PC-3 (cell line): ENCODE measurements around the gene PEX16. TPM values are rescaled to one million over a fixed set of nuclear protein-coding genes. Genes with fewer than 3 reads are reported as not detected.

Experiments used
- ATAC-seq: fragments of 200-7000 bp; cut with Tn5 transposase; 2 replicates; pipeline ENCODE4 v1.9.1; 2020; ENCODE audit warnings: mild to moderate bottlenecking, moderate library complexity
- BruUV-seq: library from RNA; stranded (reverse); fragments of 400-500 nt; replicated peaks from 2 replicates; lab custom pipeline; 2021; lab: Mats Ljungman, UMichigan
- CTCF ChIA-PET: fragments of 300-600 bp; sonication (Branson Sonifier 250); formaldehyde crosslinking; loops from one replicate; lab custom pipeline; 2022; ENCODE audit warnings: antibody characterized with exemption; lab: Charles Lee
- POLR2A ChIA-PET: fragments of 300-600 bp; sonication (Branson Sonifier 250); formaldehyde crosslinking; loops from one replicate; lab custom pipeline; 2022; ENCODE audit warnings: antibody characterized with exemption; ENCODE audit not compliant: unreplicated experiment; lab: Charles Lee
- DNase-seq: peaks from one replicate; pipeline ENCODE4 v3.0.0-alpha.2; 2015
- H2AFZ ChIP-seq: fragments of 300-600 bp; sonication (generic); 2 replicates; pipeline ENCODE4 v1.6.0; 2016; ENCODE audit warnings: antibody characterized with exemption, low read length
- H3F3A ChIP-seq: fragments of 300-600 bp; sonication (generic); one replicate; pipeline ENCODE4 v1.6.0; 2017; ENCODE audit warnings: antibody characterized with exemption, low read length, control low read depth, mild to moderate bottlenecking; ENCODE audit not compliant: unreplicated experiment
- H3K27ac ChIP-seq: fragments of 300-600 bp; sonication (generic); 2 replicates; pipeline ENCODE4 v1.5.1; 2016; ENCODE audit warnings: mild to moderate bottlenecking, low read length
- H3K27me3 ChIP-seq: fragments of 300-600 bp; sonication (generic); 2 replicates; pipeline ENCODE4 v1.6.1; 2016; ENCODE audit warnings: low read length, mixed read lengths
- H3K36me3 ChIP-seq: fragments of 300-600 bp; sonication (generic); 2 replicates; pipeline ENCODE4 v1.6.1; 2016; ENCODE audit warnings: low read depth, mixed run types, low read length, mixed read lengths
- H3K4me1 ChIP-seq: fragments of 300-600 bp; sonication (generic); 2 replicates; pipeline ENCODE4 v1.5.1; 2016; ENCODE audit warnings: low read length; ENCODE audit not compliant: insufficient read depth
- H3K4me2 ChIP-seq: fragments of 300-600 bp; sonication (generic); 2 replicates; pipeline ENCODE4 v1.6.0; 2016; ENCODE audit warnings: low read length
- H3K4me3 ChIP-seq: fragments of 300-600 bp; sonication (generic); 2 replicates; pipeline ENCODE4 v1.5.1; 2016; ENCODE audit warnings: mild to moderate bottlenecking, low read length, mixed read lengths
- H3K79me2 ChIP-seq: fragments of 300-600 bp; sonication (generic); 2 replicates; pipeline ENCODE4 v1.6.1; 2017; ENCODE audit warnings: low read length, mixed read lengths
- H3K9ac ChIP-seq: fragments of 300-600 bp; sonication (generic); 2 replicates; pipeline ENCODE4 v1.6.0; 2016; ENCODE audit warnings: mild to moderate bottlenecking, low read length
- H3K9me2 ChIP-seq: fragments of 300-600 bp; sonication (generic); replicated peaks from 2 replicates; pipeline ENCODE4 v1.6.1; 2016; ENCODE audit warnings: mixed run types, low read length, mixed read lengths
- H3K9me3 ChIP-seq: fragments of 300-600 bp; sonication (generic); 2 replicates; pipeline ENCODE4 v1.6.1; 2016; ENCODE audit warnings: low read length, mixed read lengths
- H4K20me1 ChIP-seq: fragments of 300-600 bp; sonication (generic); 2 replicates; pipeline ENCODE4 v1.6.1; 2016; ENCODE audit warnings: low read length, mixed read lengths
- CTCF ChIP-seq: fragments of 300-600 bp; sonication (generic); conservative IDR thresholded peaks from 2 replicates; pipeline ENCODE4 v1.5.1; 2017; ENCODE audit warnings: antibody characterized with exemption, low read depth, mild to moderate bottlenecking, low read length
- EZH2 ChIP-seq: fragments of 300-600 bp; sonication (generic); IDR thresholded peaks from one replicate; pipeline ENCODE4 v1.6.1; 2017; ENCODE audit warnings: antibody characterized with exemption, mild to moderate bottlenecking, low read length; ENCODE audit not compliant: unreplicated experiment
- EZH2phosphoT487 ChIP-seq: fragments of 300-600 bp; sonication (generic); IDR thresholded peaks from 2 replicates; pipeline ENCODE4 v1.6.1; 2018; ENCODE audit warnings: mild to moderate bottlenecking, antibody characterized with exemption, low read length, borderline replicate concordance
- intact Hi-C: fragments of 100-400 bp; cut with micrococcal nuclease; formaldehyde crosslinking; loops from 2 replicates; pipeline ENCODE4 v1.9.0; 2023
- total RNA-seq: library from RNA; depleted of rRNA; stranded (reverse); fragments of >200 nt; gene quantifications from 2 replicates; pipeline ENCODE4 v1.2.3, GENCODE V29; 2014

PEX16 gene
- total RNA-seq, 1 experiment from 2014 or later = 56.7 TPM

GRCh38 chr11:45877845-45878244 is 39.8 kb downstream of the PEX16 start:
- Histone ChIP-seq H3K4me2 (no peak overlapping the region), H3K79me2 (no peaks in the 10 kb centered on the region), H3K4me3 (no peak overlapping the region), H3K9ac (no peak overlapping the region), H2AFZ (no peak overlapping the region), H3K9me3 (no peaks in the 10 kb centered on the region), H4K20me1 (peaks cover 9% of the 10 kb centered on the region; the same call in 1 of the 2 replicates), H3K9me2 (no peaks in the 10 kb centered on the region), H3K27ac (no peak overlapping the region), H3K27me3 (no peaks in the 10 kb centered on the region), H3F3A (no peaks in the 10 kb centered on the region), H3K36me3 (peaks cover 16% of the 10 kb centered on the region; the same call in 1 of the 2 replicates), H3K4me1 (peaks cover 18% of the 10 kb centered on the region)
- ChIA-PET CTCF (no interaction called here), POLR2A (no interaction called here)
- no peak for ATAC-seq
- TF ChIP-seq CTCF (no peak), EZH2phosphoT487 (no peak), EZH2 (no peak)
- no TSS peak for BruUV-seq
- no peak for DNase-seq
- intact Hi-C loops = no loop called here

GRCh38 chr11:45877221-45877620 is 40.5 kb downstream of the PEX16 start:
- Histone ChIP-seq H3K4me3 (no peak overlapping the region), H3K27me3 (no peaks in the 10 kb centered on the region), H3K79me2 (no peaks in the 10 kb centered on the region), H3K4me1 (peaks cover 18% of the 10 kb centered on the region), H4K20me1 (peaks cover 9% of the 10 kb centered on the region; the same call in 1 of the 2 replicates), H3K27ac (no peak overlapping the region), H2AFZ (no peak overlapping the region), H3K36me3 (peaks cover 16% of the 10 kb centered on the region; the same call in 1 of the 2 replicates), H3K9me2 (no peaks in the 10 kb centered on the region), H3K9me3 (no peaks in the 10 kb centered on the region), H3K4me2 (no peak overlapping the region), H3K9ac (no peak overlapping the region), H3F3A (no peaks in the 10 kb centered on the region)
- no peak for ATAC-seq
- TF ChIP-seq EZH2 = no peak
- TF ChIP-seq EZH2phosphoT487 = no peak
- TF ChIP-seq CTCF = no peak
- ChIA-PET POLR2A (no interaction called here), CTCF (no interaction called here)
- intact Hi-C loops = no loop called here
- no peak for DNase-seq
- no TSS peak for BruUV-seq

GRCh38 chr11:45876401-45876800 is 41.3 kb downstream of the PEX16 start:
- intact Hi-C loops = no loop called here
- Histone ChIP-seq H2AFZ (no peak overlapping the region), H3K9me2 (no peaks in the 10 kb centered on the region), H3K4me1 (peaks cover 18% of the 10 kb centered on the region), H4K20me1 (peaks cover 6% of the 10 kb centered on the region; the same call in 1 of the 2 replicates), H3K27me3 (no peaks in the 10 kb centered on the region), H3K4me3 (no peak overlapping the region), H3K4me2 (no peak overlapping the region), H3K27ac (no peak overlapping the region), H3K36me3 (peaks cover 9% of the 10 kb centered on the region; the same call in 1 of the 2 replicates), H3K9me3 (no peaks in the 10 kb centered on the region), H3F3A (no peaks in the 10 kb centered on the region), H3K9ac (no peak overlapping the region), H3K79me2 (no peaks in the 10 kb centered on the region)
- DNase-seq (no peak), ATAC-seq (no peak)
- POLR2A ChIA-PET = no interaction called here
- CTCF ChIA-PET = no interaction called here
- no TSS peak for BruUV-seq
- TF ChIP-seq EZH2phosphoT487 (no peak), EZH2 (no peak), CTCF (no peak)
